HG02623 (cell line): ENCODE results near the gene SCML1.

ENCODE experiments used
- ATAC-seq: cut with Tn5 transposase; IDR thresholded peaks from one replicate; pipeline ENCODE4 v1.9.1; 2021; ENCODE audit warnings: moderate library complexity; ENCODE audit not compliant: unreplicated experiment

The SCML1 gene

DNA sequence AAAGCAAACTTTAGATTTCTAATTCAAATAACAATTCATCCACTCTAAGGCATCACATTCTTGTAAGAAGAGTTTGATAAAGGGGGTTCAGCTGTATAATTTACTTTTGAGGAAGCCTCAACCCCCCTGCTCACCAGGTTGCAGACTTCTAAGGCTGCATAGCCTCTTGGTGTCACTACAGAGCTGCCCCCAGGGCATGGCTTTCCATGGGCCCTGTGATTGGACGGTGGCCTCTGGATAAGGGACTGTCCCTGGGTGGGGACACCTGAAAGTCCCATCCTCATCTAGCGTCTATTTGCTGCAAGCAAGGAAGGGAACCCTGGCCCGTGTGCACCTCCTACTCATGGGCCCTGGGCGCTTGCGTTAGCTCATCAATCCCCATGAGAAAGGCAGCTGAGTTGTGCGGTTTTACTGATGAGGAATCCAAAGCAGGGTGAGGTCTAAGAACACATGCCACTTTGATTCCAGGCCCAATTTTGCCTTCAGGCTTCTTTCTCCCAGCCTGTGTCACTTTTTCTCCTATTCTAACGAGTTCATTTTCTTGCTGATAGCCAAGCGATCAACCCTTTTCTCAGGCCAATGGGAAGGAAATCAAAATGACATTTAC is 51.8 kb downstream of the SCML1 start:
- no peak for ATAC-seq

DNA sequence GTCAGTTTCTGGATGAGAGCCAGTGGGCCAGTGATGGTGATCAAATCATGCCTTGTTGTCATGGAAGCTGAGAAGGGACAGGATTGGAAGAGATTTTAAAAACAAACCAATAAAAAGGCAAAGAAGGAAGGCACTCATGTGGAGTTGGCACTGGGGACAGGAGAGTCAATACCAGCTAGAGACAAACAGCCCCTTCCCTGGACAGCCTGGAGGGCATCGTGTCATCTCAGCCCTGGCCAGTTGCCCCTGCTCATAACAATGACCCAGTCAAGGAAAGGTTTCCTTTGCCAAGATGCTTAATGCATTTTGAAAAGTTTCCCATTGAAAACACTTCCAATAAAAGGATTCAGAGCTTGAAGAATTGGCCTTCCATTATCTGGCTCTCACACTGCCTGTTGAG is 55.5 kb downstream of the SCML1 start:
- no peak for ATAC-seq

DNA sequence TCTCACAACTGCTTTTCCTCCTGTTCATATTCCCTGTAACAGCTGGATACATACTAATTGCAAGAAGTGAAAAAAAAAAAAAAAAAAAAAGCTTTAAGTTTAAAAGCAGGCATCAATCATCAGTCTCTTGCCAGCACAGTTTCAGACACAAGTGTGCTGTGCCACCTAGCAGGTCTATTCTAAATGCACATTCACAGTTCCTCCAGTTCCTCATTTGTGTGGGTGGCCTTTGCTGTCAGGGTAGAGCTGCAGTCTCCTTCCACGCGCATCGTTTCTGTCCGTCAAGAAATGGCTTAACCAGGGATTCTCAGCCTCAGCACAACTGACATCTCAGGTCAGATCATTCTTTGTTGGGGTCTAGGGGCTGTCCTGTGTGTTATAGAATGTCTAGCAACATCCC is 61.6 kb downstream of the SCML1 start:
- ATAC-seq: no peak

DNA sequence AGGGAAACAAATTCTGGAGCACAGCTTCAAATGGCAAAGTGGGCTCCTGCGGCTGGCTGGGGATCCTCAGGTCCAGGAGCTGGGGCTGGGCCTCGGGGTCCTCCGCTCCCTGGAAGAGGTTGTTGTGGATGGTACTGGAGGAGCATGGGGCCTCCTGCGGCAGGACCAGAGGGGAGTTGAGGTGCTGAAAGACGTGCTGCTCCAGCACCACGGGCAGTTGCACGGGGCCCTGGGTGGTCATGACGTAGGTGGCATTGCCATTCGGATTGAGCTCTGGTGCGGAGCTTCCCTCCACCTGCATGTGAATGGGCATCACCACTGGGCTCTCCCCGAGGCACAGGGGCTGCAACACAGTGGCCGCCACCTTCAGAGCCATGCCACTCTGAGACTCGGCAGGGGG is 64.1 kb downstream of the SCML1 start:
- ATAC-seq: no peak

DNA sequence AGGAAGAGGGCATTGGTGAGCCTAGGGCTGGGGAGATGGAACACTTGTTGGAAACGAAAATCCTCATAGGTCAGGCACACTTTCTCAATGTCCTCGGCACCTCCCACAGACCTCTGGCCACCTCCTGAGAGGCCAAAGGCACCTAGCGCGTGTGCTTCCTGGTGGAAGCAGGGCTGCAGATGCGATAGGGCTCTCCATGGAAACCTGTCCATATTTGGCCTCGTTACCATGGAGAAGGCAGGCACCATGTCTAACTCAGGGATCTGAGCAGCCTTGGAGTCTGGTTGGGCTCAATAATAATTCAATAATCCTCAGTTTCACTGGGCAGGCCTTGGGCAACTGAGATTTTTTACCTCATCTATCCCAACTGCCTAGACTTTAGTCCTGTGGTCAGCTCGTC is 65.5 kb downstream of the SCML1 start:
- no peak for ATAC-seq

DNA sequence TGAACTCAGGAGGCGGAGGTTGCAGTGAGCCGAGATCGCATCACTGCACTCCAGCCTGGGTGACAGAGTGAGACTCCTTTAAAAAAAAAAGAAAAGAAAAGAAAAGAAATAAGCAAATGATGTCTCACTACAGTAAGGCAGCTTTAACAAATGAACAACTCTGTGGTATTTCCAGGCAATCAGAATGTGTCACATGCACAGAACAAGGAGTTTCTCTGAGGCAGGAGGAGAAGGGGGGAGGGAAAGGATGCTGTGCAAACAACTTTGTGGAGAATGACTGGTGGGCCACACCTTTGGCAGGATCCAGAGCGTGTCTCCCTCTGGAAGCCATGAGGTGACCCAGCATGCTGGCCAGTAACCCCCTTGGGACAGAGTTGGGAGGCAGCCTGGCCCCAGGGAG is 66.2 kb downstream of the SCML1 start:
- no peak for ATAC-seq
